GM21723 (cell line): ENCODE measurements around the gene GPR143.

Experiments
- ATAC-seq: cut with Tn5 transposase; IDR thresholded peaks from one replicate; pipeline ENCODE4 v1.9.1; 2021; ENCODE audit warnings: mild to moderate bottlenecking, moderate library complexity; ENCODE audit not compliant: unreplicated experiment

GPR143 gene

DNA sequence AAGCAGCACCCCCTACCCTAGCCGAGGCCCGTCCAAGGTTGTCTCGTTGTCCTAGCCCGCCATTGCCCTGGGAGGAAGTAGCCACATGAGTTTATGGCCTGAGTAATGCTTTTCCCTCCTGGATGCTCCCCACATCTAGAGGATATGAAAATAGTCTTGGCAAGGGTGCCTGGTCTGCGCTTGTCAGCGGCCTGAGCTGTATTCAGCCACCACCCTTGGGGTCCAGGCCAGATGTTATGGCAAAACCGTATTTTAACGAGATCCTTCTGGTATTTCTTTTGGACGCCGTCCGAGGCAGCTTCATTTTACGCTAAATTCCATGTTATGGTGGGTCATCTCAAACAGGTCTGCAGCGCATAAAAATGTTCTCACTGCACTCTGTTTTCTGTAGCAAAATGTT is 89.3 kb downstream of the GPR143 start:
- ATAC-seq = no peak
